ENCODE measurements around the gene LSAMP.

The LSAMP gene

DNA sequence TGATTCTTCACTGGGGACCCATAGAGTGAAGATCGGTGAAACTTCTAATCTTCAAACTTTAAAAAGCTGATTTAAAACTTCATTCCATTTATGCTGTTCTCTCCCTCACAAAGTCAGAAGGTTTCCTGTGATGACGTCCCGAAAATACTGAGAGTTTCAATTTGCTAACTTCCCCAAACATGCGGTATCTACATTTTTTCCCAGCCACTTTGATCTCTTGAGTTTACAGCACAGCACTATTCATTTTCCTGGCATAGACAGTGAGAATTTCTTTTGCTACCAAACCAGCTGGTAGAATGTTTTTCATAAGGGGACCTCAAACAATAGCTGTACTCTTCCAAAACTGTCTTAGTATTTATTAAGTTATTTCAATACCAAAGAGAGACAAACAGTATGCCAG lies 156.8 kb downstream of the LSAMP start:
- DNase-seq (ENCODE audit: low spot score): no peak

- no peak for DNase-seq (ENCODE audit: low spot score)
These were observed 159.4 kb downstream of the LSAMP start for GRCh38 chr3:116285781-116286421.

GRCh38 chr3:116281313-116282143 lies 163.8 kb downstream of the LSAMP start:
- DNase-seq (ENCODE audit: low spot score): no peak

DNA sequence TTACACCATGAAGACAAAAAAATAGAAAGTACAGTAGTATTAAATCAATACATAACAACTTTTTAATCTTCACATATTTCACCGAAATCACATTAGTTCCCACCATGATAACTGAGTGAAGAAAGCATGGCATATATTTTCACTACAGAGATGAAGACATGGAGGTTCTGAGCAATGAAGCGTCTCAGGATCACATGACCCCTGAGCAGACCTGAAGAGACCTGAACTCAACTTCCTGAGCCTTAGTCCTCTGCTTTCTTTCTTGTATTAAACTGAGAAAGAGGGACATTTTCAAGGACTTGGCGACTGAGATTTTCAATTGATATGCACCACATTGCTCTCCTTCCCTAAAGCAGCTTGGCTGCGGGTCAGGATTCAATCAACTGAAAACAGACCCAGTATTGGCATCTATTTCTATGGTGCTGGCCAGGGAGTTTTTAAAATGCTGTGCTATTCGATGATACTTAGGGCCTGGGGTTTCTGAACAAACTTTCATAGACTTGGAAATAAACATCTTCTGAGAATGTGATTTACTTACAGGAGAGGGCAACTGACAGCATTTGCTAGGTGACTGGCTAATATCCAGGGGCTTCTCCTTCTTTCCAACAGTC lies 165.1 kb downstream of the LSAMP start:
- no peak for DNase-seq (ENCODE audit: low spot score)

GRCh38 chr3:116276675-116277074 lies 168.6 kb downstream of the LSAMP start:
- DNase-seq (ENCODE audit: low spot score): no peak

DNA sequence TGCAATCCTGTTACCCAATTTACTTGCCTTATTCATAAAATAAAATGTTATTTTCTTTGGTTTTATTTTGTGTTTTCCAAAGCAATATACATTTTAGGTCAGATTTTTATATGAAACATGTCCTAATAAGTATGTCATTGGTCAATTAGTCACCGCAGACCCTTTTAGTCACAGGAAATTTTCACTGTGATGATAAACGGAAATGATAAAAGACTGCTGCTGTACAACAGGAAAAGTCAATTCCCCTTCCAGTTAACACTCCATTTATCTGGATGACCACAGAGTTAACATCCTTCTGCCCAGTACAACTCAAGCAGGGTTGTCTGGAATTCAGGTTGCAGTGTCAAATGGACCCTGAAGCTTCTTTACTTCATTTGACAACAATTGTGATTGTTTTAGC lies 175.2 kb downstream of the LSAMP start:
- DNase-seq (ENCODE audit: low spot score): no peak

DNA sequence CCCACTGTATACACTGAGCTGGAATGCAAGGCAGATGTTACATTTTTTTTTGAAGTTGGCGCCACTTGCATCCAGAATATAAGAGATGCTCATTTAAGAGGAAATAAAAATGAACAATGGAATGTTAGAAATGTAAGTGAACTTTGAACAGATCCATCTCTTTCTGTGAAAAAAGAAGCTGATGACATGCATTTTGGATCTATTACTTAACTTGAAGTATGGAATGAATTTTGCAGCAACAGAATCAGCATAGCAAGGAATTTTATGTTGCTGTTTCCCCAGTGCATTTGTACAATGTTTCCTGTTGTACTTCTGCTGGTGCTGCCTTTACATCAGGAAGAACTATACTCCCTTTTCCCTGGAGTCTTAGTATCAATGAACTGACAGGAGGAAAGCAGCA lies 178.2 kb downstream of the LSAMP start:
- no peak for DNase-seq (ENCODE audit: low spot score)

DNA sequence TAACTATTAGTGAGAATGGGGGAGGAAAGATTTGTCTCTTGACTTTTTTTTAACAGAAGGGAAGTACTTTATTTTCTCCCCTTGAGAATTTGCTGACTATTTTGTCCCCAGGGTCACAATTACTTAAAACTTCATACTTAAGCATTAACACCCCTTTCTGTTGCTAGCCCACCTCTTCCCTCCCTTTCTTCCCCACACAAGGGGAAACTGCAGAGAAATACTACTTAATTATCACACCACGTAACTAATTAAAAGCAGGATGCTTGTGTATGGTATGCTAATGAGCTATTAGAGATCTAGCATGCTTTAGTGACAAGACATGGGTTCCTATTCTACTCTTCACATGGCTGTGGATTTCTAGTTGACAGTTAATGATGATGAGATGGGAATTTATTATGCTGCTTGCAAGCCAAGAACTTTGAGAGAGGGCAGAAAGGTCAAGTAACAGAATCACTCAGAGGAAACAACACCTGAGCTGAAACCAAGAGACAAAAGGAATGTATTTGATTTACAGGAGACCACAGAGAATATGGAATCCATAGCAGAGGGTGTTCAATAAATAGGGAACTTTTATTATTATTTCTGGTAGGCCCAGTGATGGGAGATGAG lies 179.2 kb downstream of the LSAMP start:
- no peak for DNase-seq (ENCODE audit: low spot score)

DNA sequence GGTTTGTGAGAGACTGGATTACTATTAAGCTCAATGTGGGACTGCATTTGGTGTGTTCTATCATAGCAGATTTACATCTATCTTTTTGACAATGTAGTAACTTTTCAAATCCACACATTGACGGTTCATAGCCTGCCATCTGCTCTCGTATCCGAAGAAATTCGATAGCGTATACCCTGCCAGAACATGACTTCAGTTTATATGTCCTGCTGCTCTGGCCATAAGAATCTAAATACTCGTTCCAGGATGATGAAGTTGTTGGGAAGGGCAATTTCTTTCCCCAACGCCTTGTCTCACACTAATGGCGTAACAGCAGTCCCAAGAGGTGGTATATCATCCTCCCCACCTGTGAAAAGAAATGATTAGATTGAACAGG lies 180.0 kb downstream of the LSAMP start:
- no peak for DNase-seq (ENCODE audit: low spot score)

- DNase-seq (ENCODE audit: low spot score): no peak
These were observed 180.6 kb downstream of the LSAMP start for GRCh38 chr3:116264546-116265319.

- DNase-seq (ENCODE audit: low spot score): no peak
These were observed 181.3 kb downstream of the LSAMP start for GRCh38 chr3:116263842-116264545.

DNA sequence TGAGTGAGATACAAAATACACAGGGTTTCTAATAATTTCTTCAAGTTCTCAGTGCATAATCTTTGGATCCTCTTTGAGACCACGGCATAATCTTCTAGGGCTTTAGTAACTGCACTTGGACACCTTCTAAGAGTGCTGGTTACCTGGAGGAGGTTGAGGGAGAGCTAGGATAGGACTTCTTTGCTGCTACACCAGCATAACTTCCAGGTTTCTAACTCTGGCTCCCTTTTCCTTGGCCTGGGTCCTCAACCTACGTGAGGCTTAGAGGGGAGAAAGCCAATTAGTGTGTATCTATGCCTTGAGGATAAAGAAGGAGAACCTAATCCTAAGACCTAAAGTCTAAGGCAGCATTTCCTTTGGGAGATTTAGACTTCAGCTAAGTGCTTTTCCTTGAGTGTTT lies 184.8 kb downstream of the LSAMP start:
- DNase-seq (ENCODE audit: low spot score): no peak

DNA sequence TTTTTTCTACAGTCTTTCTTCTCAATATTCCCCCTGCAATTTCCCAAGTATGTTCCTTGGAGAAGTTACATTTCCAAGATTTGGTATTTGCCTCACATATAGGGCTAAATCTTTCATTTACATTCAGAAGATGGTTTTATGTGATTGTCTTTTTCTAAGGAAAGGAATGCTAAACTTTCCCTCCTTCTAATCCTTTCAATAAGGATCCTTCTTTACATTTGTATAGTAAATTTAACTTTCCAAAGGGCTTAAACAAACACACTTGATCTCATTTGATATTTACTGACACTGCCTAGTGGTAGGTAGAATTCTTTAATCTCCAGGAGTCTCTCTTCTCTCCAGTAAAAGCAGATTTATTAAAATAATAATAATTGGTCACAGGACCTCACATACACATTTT lies 185.3 kb downstream of the LSAMP start:
- no peak for DNase-seq (ENCODE audit: low spot score)

- no peak for DNase-seq (ENCODE audit: low spot score)
These were observed 188.3 kb downstream of the LSAMP start for GRCh38 chr3:116256843-116257485.

DNA sequence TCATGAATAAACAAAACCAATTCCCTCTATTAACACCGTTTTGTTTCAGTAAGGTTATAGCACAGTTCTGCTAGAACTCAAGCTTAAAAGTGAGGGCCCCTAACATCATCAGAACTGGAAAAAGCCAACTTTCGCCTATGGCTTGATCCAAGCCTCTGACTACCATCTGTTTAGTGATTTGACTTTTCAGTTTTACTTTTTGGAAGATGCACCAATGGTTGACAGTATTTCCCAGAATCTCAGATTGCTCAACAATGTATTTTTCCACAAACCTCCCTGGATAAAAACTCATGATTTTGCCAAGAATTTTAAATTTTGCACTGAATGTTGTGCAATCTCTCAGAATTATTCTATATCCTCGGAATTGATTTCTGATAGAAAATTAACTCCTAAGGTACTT lies 190.7 kb downstream of the LSAMP start:
- no peak for DNase-seq (ENCODE audit: low spot score)

DNA sequence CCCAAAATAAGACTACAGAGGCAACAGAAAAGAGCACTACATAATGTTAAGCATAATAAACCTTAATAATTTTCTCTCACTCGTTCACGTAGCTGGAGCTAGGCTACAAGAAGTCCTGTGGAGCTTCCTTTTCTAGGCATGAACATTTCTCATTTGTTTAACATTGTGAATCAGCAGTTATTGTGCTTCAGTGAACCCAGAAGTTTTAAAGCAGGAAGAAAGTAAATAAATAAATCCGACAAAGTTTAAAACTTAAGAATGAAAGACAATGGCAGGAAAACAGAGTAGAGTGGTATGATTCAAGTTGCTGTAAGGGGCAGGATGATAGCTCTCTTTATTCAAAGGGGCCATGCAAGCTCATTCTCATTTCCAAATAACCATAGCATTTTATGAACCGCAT lies 191.8 kb downstream of the LSAMP start:
- DNase-seq (ENCODE audit: low spot score): no peak

DNA sequence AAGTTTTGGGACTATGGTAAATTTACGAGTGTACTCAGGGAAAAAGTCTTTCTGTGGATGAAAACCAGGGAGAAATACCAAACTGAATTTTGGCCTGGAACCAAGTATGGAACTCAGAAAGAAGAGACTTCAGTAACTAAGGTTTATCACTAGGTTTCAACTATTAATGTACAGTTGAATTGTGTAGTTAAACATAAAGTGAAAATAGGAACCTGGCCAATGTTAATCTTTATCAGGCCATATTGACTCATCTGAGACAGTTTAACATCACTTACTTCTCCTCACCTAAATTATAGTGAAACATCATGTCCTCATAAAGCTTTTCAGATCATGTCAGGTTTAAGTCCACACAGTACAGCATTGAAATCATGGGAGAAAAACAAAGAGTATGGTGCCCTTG lies 197.7 kb downstream of the LSAMP start:
- DNase-seq (ENCODE audit: low spot score): no peak

DNA sequence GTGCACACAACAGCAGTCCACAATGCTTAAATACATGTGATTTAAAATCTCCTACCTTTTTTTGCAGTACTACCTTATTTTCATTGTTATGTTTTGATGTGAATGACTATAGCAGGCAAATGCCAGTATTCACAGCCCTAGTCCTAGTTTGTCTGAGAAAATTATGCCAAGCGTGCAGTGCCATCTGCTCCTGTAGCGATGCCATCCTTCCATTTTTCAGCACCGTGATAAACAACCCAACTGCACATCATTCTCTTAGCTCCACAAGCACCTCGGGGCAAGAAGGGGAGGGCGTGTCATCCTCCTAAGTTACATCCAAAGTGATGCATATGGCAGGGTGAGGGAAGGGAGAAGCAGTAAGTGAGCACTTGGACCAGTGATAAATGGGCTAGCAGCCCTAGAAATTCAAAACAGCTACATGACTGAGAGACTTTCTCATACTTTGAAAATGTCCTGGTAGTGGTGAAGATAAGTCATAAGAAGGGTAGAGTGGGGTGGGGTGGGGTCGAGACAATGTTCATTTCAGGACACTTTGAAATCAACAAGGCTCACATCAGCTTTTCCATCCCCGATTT lies 198.8 kb downstream of the LSAMP start:
- DNase-seq (ENCODE audit: low spot score): no peak

DNA sequence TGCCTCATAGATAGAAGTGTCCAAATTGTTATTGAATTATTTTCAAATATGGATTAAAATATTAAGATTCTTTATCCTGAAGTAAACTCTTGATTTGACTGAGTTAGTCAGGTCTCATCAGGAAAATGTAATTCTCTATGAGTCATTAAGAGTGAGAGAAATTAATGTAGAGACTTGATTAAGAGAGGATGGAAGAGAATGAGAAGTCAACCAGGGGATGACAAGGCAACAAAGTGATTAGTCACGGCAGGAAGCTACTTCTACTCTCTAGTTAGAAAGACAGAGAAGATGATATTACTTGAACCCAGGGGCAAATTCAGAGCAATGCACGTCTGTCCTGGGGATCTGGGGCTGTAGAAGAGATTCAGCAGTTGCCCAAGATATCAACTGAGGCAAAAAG lies 202.5 kb downstream of the LSAMP start:
- DNase-seq (ENCODE audit: low spot score): no peak

DNA sequence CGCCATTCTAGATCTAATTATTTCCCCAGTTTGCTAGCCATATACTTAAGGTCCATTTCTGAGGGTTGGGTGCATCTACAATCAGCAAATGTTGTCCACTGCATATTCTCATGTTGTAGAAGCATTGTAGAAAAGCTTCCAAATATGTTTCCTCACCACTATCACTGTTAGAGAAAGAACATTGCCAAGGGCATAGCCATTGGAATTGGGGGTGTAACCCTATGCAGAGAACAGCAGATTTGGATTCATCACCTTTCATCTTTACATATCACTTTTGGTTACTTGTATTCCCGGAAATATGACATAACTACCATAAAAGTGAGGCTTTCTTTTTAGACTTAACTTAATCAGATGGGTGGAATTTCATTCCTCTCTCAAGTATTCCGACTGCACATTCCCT lies 203.6 kb downstream of the LSAMP start:
- no peak for DNase-seq (ENCODE audit: low spot score)

DNA sequence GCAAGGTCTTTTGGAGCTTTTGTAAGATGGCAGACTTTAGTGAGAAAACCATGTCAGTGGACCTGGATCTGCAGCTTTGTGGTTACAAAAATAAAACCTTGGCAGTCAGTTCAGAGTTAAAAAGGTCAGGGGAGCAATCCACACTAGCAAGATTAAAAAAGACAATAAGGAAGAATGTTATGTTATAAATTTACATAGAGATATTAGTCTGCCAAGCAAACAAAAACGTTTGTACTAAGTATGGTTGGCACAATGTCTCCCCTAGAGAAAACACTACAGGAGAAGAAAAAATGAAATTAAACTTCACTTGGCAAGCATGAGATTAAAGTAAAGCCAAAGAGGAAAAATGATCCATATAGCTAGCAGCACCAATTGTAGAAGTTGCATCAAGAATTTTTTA lies 205.0 kb downstream of the LSAMP start:
- DNase-seq (ENCODE audit: low spot score): no peak
